ENCODE data around the gene HAND1.
A peak's percentile ranks its signal among the peaks of the same experiment; 100 is the strongest.

The HAND1 gene

DNA sequence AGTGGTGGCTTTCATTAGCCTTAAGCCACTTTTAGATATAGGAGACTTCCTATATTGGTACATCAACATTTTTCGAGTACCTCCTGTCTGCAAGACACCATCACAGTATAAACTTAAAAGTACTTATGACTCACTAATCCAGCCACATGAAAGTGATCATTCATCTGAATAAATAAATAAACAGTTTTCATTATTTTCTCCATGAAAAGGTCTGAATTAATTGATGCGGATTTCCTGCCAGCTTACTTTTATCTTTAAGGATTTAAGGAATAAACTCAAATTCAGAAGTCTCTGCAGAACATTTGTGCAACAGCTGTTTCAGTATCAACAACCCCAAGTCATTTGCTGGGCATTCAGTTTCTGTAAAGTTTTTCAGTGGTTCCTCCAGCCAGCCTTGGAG is 28.2 kb downstream of the HAND1 start:
- no peak for DNase-seq

DNA sequence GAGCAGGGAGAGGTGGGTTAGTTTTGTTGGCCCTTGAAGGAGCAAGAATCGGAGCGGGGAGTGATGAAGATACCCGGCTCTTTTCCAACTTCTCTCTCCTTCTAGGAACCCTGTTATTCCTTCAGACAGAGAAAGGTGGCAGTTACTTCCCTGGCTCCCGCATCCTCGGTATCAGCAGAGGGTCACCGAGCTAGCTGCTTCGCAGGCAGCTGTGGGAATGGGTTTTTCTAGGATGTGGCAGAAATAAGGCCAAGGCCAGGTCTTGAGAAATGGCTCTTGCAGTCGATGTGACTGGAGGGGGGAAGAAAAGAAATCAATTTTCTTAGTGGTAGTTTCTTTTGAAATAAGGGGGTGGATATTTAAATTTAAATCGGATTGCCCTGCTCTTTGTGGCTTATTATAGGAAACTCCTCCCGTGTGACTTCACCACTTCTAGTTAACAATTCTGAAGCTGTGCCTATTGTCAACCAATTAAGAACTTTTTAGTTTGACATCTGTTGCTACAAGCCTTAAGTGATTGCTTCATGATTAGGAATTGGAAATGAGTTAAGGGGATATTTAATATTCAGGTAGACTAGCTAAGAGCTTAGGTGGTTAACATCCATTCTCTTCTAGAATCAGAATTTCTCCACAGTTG is 30.8 kb downstream of the HAND1 start:
- DNase-seq: no peak

DNA sequence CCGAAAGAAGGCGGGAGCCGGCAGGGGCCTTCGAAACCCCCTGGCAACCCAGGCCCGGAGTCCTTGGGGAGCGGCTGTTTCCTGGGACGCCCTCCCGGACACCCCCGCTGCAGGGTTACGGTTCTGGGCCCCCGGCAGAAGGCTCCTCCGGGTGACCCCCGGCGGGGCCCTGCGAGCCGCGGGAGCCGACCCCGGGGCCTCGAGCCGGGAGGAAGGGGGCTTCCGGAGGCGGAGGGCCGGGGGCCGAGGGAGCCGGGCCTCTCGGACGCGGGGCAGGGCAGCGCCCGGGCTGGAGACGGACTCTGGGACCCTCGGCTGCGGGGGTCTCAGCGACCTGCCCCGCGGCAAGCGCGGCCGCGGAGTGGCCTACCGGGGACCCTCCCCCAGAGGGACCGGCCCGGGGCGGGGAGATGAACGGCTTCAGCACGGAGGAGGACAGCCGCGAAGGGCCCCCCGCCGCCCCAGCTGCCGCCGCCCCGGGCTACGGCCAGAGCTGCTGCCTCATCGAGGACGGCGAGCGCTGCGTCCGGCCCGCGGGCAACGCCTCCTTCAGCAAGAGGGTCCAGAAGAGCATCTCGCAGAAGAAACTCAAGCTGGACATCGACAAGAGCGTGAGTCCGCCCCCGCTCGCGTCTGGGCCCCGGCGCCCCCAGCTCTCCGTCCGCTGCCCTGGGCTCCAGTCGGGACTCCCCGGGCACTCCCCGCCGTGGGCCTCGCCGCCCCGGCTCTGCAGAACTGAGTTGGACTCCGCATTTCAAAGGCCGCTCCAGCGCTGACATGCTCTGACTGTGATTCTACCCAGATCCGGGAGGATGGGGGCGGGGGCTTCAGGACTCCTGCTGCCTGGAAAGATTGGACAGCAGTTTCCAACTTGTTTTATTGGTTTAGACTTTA is 31.6 kb downstream of the HAND1 start:
- DNase-seq: peak in 1 of 2 experiments; percentile 10

DNA sequence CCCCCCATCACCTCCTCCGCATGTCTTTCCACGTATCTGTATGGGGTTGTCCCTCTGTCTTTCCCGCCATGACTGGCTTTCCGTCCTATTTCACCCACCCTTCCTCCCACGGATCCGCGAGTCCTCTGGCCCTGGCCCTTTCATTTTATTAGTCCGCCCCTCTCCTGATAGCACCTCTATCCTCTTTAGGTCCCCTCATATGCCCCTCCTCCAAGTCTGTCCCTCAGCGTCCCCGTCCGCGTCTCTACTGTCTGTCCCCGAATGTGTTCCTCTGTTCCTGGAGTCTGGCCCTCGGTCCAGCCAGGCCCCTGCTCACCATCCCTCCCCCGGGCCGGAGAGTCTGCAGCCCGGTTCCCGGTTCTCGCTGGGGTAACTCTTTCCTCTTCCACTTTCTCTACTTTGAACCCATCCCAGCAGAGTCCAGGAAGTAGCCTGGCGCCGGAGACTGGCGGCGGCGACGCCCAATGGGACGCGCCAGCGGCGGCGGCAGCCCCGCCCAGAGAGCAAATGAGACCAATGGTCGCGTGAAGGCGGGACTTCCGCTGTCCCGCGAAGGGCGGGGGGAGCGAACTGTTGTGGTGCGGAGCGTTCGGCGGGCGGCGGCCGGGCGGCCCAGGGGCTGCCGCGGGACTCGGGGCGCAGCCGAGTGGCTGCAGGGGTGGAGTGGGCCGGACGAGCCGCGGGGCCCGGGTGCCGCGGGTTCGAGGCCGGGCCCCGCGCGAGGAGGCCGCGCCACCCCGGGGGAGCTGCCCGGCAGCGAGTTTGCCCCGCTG is 32.4 kb downstream of the HAND1 start, which contains the start of gene SAP30L:
TSS of gene SAP30L (plus strand) at position 576 of the 773 bp plus-strand sequence. CDS start 608 bp downstream, outside the sequence.
- peak; percentile 66 to 95 for DNase-seq

DNA sequence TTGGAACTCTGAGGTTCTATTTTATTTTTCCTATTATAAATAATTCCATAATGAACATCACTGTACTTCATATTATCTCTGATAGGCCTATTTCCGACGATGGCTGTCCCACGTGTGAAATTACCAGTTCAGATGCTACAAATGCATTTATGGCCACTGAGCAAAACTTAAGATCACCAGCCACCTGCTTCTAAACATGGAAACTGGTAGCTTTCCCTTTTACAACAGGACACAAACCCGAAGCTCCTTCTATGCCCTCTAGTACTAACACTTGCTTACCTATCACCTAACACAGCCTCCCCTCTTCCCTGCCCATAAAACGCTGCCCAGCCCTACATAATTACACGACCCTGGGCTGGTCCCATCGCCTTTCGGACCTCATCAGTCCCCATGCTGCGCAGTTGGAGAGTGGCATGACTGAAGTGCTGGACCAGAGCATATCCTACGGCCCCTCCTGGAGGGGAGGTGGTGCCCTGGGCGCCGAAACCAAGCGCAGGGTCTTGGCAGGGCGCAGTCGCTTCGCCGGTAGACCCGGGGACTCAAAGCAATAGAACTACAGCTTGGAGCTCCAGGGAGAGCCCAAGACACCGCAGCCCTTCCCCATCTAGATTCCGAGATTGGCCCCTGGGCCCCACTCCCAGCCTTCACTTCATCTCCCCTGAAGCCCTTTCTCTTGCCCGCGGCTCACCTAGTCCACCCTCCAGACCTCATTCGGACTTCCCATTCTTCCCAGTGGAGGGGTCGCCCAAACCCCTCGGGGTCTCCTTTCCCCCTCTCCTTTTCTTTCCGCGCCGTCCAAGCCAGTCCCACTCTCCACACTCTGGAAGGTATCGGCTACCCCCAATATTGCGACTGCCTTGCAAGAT is 33.2 kb downstream of the HAND1 start:
- DNase-seq: no peak

DNA sequence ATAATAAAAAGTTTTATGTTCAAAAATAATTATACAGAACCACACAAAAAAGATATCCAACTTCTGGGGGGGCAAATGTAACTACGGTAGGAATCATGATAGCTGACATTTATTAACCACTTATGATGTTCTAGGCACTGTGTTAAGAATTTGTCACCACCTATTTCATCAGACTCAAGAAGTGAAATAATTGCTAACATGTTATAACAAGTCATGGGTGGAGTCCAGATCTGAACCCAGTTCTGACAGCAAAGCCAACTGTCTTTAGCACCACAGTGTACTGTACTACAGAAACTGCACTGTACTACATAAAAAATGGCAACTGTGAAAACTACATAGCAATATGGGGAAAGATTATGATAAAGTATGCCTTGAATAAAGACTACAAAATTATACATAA is 35.2 kb downstream of the HAND1 start:
- DNase-seq: no peak

DNA sequence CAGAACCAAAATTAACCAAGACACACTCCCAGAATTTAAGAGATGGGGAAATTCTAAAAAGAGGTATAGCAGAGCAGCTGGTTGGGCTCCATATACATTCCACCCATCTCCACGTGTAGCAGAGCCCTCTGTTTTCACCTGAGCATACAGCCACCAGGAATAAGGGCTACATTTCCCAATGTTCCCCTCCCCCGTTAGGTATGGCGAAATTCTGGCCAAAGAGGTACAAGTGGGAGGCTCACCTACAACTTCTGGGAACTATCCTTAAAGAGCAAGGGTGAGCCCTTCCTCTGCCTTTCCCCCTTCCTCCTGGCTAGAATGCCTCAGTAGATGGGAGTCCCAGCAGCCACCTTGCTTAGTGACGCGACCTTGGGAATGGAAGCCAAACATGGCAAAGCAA is 37.5 kb downstream of the HAND1 start:
- no peak for DNase-seq

DNA sequence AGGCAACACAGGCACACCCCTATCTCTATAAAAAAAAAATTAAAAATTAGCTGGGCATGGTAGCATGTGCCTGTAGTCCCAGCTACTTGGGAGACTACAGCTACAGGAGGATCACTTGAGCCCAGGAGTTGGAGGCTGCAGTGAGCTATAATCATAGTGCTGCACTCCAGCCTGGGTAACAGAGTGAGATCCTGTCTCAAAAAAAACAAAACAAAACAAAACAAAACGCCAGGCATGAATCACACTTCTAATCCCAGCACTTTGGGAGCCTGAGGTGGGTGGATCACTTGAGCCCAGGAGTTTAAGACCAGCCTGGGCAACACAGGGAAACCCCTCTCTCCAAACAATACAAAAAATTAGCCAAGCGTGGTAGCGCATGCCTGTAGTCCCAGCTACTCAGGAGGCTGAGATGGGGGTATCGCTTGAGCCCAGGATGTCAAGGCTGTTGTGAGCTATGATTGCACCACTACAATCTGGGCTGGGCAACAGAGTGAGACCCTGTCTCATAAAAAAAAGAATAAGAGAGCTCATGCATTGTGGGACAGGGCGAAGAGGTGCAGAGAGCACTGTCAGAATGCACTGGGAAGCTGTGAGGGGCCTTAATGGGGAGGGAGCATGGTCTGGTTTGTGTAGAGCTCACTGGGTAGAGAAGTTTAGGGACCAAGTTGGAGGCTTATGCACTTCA is 40.6 kb downstream of the HAND1 start:
- DNase-seq: no peak

DNA sequence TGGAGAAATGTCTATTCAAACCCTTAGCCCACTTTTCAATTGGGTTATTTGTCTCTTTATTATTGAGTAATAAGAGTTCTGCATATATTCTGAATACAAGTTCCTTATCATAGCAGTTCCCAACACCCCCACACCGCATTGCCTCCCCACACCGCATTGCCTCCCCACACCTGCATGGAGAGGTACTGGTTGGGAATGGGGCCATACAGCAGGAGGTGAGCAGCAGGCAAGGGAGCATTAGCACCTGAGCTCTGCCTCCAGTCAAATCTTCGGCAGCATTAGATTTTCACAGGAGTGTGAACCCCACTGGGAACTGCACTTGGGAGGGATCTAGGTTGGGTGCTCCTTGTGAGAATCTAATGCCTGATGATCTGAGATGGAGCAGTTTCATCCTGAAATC is 42.8 kb downstream of the HAND1 start:
- DNase-seq: no peak

DNA sequence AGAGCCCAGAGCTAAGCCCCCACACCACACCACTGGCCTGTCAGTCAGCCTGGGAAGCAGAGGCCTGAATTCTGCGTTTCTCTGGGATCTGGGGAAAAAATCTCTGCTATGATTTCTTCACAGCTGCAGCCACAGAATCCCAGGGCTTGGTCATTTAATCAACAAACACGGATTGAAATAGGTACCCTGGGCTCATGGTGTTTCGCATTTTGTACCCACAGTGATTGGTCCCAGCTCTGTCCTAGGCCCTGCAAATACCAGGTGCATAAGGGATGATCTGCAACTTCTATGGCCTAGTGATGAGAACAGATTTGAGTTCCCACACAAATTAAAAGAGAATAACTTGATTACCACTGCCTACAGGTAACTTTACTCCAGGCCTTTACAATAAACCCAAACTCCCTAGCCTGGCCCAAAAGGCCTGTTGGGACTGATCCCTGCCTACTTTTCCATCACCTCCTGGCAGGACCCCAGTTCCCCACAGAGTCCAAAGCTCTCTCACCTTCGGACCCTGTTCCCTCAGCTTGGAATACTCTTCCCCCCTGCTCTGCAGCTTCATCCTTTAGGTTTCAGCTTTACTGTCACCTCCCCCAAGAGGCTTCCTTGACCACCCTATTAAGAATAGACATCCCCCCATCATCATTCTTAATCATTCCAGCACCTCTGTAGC is 46.9 kb downstream of the HAND1 start:
- DNase-seq: no peak

DNA sequence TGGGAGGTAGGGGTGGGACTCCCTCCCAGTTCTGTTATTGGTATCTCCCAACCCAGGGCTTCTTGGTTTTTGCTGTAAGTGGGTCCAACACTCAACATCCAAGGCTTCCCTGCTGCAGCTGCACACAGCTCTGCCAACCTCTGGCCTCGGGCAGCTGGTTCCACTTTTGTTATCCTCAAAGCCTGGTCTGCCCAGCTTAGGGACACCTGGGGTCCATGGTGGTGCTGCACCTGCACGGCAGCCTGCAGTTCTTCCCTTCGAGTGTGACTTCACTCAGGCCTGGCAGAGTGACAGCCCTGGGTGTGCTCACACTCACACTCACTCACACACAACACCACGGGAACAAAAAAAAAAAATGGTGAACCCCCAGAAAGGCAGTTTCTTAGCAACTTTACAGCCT is 47.6 kb downstream of the HAND1 start:
- no peak for DNase-seq

DNA sequence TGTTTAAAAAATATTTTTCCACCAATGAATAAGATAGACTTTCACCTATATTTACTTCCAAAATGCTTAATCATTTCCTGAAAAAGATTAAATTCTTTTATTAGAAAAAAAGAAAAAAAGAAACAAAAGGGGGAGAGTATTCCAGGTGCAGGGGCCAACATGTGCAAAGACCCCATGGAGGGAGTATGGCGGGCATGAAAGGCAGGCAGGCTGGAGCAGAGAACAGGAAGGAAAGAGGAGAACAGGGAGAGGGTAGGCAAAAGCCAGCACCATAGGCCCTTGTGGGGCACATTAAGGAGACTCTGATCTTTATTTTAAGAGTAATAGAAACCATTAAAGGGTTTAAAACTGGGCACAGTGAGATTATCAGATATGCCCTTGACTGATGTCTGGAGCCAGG is 48.7 kb downstream of the HAND1 start:
- DNase-seq: no peak

DNA sequence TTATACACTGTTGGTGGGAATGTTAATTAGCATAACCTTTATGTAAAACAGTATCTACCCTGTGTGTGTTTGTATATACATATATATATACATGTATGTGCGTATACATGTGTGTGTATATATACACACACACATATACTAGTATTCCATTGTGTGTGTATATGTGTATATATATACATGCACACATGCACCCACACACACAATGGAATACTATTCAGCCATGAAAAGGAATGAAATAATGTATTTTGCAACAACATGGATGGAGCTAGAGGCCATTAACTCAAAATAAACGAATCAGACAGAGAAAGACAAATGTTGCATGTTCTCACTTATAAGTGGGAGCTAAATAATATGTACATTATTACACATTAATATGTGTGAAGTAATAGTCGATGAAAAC is 49.8 kb downstream of the HAND1 start:
- DNase-seq: no peak
